Middle frontal gyrus (tissue), 1 donor: ENCODE data around the gene FAM50A.

Experiments used
- DNase-seq: peaks from one replicate; pipeline ENCODE4 v3.0.0-alpha.2; 2015; ENCODE audit warnings: low spot score; ENCODE audit errors: extremely low spot score

The FAM50A gene

GRCh38 chrX:154464806-154465365, 20.9 kb downstream of the FAM50A start:
- DNase-seq, result no peak

- DNase-seq, result no peak
Measured at GRCh38 chrX:154465601-154466000, 21.7 kb downstream of the FAM50A start.

GRCh38 chrX:154466036-154466435, 22.1 kb downstream of the FAM50A start:
- DNase-seq, result no peak

GRCh38 chrX:154466907-154467306, 23.0 kb downstream of the FAM50A start:
- DNase-seq, result no peak

- no peak for DNase-seq
Measured at GRCh38 chrX:154467556-154467955, 23.6 kb downstream of the FAM50A start.

GRCh38 chrX:154468217-154468616, 24.3 kb downstream of the FAM50A start:
- no peak for DNase-seq

GRCh38 chrX:154469114-154469513, 25.2 kb downstream of the FAM50A start:
- no peak for DNase-seq

- no peak for DNase-seq
Measured at GRCh38 chrX:154469880-154470279, 25.9 kb downstream of the FAM50A start.

GRCh38 chrX:154470434-154470833, 26.5 kb downstream of the FAM50A start:
- no peak for DNase-seq

- DNase-seq, result no peak
Measured at GRCh38 chrX:154470914-154471568, 27.1 kb downstream of the FAM50A start.

GRCh38 chrX:154471839-154472684, 28.1 kb downstream of the FAM50A start:
- DNase-seq, result no peak

- DNase-seq, result no peak
Measured at GRCh38 chrX:154472685-154473632, 29.0 kb downstream of the FAM50A start.

- DNase-seq, result no peak
Measured at GRCh38 chrX:154473683-154474082, 29.7 kb downstream of the FAM50A start.

- no peak for DNase-seq
Measured at GRCh38 chrX:154476821-154477220, 32.9 kb downstream of the FAM50A start.

- no peak for DNase-seq
Measured at GRCh38 chrX:154477891-154478477, 34.0 kb downstream of the FAM50A start.

- peak; percentile 75 for DNase-seq
Measured at GRCh38 chrX:154478728-154479622, 35.0 kb downstream of the FAM50A start, which contains the start of gene LAGE3. TSS of gene LAGE3 (minus strand) at chrX:154479281. CDS start at chrX:154478915, 366 bp downstream.

GRCh38 chrX:154481195-154481594, 37.3 kb downstream of the FAM50A start:
- DNase-seq, result no peak

GRCh38 chrX:154481911-154482601, 38.1 kb downstream of the FAM50A start:
- no peak for DNase-seq

- DNase-seq, result no peak
Measured at GRCh38 chrX:154482786-154483185, 38.8 kb downstream of the FAM50A start.
